Activated T-helper 1 cell treated with anti-CD3 and anti-CD28 coated beads, Interleukin-2, amount 50 U/mL, for 16 hours (primary cell): ENCODE results near the gene RAD23B.

Experiments used
- DNase-seq, 2 donors: peaks; one replicate each; pipeline ENCODE4 v3.0.0-alpha.2; 2020; ENCODE audit warnings: low read depth in 1 of 2, low spot score in 1 of 2

The RAD23B gene

DNA sequence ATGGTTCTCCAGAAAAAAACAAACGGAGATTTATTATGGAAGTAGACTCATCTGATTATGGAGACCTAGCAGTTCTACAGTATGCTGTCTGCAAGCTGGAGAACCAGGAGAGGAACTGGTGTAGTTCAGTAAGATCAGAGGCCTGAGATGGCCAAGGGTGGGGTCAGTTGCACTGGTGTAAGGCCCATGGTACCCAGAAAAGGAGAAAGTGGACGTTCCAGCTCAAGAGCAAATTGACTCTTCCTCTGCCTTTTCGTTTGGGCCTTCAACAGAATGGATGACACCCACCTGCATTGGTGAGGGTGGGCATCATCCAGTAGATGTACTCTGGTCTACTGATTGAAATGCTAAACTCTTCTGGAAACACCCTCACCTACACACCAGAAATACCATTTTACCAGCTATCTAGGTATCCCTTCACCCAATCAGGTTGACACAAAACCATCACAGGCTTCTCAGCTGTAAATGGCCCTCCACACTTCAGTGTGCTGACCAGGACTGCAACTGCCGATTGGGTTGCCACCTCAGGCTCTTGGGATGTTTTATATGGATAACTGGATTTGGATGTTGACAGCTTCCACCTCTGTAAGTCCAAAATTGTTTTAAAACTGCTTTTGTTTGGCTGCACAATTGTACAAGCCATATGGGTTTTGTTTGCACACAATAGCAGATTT, 51.2 kb downstream of the RAD23B start:
- no peak for DNase-seq

GRCh38 chr9:107335331-107335730, 52.3 kb downstream of the RAD23B start:
- DNase-seq, result no peak

DNA sequence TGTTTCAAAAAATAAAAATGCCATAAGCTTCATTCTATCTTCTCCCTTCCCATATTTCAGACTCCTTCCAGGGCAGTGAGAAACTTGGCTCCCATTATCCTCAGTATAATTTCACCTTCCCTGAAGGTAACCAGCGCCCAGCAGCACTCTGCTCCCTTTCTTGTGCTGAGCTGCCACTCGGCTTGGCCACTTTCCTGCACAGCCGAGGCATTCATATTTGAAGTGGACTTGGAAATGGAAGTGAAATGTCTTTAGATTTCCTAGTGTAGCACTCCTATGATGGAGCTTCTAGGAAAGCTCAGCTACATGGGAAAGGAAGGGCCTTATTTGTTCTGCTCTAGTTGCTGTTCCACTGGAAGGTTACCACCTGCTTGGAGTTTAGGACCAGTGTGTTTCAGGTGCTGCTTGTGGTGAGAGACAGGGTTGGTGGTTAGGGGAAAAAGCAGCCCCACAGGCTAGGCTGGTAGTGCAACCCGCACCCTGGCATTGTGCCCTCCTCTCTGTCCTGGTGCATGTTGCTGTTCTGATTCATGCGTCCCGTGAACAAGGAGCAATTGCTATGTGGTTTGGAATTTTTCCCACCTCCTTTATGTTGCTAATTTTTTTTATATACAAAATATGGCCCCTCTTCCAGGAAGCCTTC, 53.8 kb downstream of the RAD23B start:
- no peak for DNase-seq

DNA sequence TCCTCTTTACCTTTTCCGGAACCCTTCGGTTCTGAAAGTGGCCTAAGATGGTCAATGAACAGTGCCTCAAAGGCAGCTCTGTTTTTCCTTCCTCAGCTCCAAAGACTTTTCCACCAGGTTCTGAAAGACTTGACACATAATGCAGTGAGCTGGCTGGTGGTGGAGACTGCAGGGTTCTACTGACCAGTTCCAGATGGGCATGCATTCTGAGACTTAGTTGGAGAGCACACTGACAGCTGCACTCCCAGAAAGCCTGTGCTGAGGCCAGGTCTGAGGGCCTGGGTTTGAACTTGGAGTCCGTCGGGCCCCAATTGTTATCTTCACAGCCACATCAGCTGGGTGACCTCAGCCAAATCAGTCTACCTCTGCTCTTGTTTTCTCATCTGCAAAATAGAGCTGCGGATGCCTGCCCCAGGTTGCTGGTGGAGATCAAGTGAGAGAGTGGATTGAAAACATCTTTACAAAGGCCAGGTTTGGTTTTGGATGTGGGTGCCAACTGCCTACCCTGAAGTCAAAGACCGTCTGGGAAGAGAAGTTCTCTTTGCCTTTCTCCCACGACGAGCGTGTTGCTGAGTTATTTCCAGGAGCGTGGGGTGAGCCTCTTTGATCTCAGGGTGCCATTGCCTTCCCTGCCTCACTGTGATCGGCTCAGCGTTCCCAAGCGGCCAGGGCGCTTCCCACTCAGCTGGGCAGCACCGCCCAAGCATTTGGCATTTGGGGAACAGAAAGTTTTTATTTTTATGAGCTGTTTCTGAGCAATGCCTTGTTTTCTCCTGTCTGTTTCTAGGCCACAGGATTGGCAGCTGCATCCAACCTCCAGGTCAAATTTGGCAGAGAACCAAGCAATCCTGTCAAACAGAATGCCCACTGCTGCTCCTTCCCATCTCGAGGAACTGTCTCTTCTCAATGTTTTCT, 54.9 kb downstream of the RAD23B start:
- DNase-seq, result no peak

GRCh38 chr9:107338911-107339659, 56.0 kb downstream of the RAD23B start:
- no peak for DNase-seq

DNA sequence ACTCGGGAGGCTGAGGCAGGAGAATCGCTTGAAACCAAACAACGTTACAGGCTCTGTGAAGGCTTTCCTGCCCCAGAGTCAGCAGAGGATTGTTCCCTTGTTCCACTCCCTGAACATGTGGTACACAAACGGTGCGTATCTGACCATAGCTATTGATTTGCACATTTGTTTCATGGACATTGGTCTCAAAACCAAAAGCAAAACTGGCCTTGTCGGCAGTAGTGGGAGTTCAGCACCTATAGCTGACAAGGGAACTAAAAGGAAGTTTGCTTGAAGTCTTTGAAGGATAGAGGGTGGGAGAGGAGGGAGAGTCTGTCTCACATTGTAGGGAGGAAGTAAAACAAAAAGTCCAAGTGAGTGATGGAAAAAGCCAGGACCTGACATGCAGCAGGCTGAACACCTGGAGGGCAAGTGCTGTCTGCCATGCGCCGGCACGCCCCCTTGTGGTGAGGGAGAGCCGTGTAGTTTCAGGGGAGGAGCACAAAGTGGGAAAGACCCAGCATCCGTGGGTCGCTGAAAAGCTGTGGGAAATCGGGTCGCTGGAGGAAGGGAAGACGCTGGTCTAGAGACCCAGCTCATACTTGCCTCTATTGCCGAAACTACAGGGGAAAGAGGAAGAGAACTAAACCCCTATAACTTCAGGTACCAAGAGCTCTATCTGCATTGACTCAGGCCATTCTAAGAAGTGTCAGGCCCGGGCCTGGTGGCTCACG, 58.0 kb downstream of the RAD23B start:
- DNase-seq, result peak; percentile 68 to 77

DNA sequence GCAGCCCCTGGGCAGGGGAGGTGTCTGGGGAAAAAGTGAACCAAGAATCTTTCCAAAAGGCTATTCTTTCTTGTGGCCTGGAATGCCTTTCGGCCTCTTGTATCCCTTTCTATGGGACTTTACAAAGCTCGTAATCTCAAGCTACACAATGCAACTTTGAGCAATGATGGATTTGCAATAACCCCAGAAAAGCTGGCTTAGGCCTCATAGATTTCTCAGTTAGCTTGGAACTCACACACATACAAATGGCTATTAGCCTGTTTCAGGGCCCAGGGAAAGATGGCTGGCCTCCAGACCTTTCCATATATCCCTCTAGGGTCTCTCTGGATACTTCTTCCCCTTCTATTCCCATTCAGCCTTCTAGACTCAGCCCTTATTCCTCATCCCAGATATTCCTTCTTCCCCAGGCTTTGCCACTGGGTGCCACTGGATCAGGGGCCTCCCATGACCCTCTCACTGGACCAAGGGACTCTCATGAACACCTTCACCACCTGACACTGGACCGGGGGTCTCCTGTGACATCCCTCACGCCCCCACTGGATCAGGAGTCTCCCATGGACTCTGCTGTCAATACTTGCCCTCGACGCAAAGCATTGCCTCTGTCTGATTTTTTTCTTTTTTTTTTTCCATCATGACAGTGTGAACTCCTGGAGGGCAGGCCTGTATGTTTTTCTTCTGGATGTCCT, 59.5 kb downstream of the RAD23B start:
- no peak for DNase-seq

DNA sequence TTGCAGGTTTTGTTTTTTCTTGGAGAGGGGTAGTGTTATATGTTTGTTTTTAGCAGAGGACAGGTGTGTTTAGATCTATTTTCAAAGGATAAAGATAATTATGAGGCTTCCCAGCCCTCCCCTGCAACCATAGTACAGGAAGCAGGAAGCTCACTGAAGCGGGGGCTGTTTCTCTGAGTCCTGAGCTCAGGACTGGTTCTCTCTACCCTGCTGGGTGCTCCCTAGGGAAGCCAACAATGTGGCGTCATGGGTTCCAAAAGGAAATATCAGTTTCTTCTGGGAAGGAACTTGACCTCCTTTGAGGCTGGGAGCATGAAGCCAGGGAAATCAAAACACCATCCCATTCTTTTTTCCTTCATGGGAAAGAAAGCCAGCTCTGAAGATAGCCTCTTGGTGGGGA, 62.2 kb downstream of the RAD23B start:
- DNase-seq, result no peak

DNA sequence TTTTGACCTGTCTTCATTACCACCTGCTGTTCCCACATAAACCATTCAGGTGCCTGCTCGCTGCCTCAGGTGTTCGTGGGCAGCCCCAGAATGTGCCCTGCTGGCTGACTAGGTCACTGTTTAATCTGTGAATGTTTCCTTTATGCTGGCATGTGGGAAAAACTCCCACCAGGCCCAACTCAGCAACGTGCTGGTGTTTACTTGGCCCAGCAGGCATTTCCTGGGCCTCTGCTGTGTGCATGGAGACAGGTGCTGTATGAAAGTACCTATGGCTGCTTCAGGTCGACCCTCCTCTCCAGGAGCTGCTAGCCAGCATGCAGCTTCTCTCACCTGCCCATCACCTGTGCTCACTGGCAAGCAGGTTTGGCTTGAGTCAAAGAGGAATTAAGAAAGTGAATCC, 65.8 kb downstream of the RAD23B start:
- DNase-seq, result no peak

GRCh38 chr9:107350443-107350842, 67.4 kb downstream of the RAD23B start:
- DNase-seq, result no peak

DNA sequence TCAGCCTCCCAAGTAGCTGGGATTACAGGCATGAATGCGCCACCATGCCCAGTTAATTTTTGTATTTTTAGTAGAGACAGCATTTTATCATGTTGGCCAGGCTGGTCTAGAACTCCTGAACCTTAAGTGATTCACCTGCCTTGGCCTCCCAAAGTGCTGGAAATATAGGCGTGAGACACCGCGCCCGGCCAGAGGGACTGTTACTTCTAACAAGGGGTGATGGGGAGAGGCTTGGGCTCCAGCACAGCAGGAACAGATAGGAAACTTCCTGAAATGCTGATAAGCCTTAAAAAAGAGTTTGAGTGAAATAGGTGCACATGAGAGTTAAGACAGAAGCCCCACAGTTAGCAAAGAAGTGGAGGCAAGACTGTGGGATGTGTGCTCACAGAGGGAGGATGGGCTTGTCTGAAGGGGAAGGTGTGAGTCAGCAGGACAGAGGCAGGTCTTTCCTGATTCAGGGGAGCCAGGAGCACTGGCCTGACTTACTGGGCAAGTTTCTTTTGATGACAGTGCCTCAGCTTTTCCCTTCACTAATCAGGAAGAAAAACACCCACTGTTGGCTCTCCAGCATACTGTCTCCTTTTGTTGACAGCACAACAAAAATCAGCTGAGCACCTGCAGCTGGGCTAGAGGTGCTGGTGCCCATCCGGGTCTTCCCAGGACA, 68.4 kb downstream of the RAD23B start:
- DNase-seq, result no peak

DNA sequence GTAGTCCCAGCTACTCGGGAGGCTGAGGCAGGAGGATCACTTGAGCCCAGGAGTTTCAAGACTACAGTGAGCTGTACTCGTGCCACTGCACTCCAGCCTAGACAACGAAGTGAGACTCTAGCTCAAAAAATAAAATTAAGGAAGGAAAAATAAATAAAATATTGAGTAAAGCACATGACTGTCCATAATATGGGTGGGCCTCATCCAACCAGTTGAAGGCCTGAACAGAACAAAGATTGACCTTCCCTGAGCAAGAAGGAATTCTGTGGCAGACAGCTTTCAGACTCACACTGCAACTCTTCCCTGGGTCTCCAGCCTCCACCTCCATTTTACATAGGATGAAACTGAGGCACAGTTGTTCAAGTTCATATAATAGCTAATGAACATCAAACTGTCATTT, 72.3 kb downstream of the RAD23B start:
- DNase-seq, result no peak

- no peak for DNase-seq
Measured at GRCh38 chr9:107358986-107359385, 75.9 kb downstream of the RAD23B start.

- no peak for DNase-seq
Measured at GRCh38 chr9:107360098-107360497, 77.0 kb downstream of the RAD23B start.

DNA sequence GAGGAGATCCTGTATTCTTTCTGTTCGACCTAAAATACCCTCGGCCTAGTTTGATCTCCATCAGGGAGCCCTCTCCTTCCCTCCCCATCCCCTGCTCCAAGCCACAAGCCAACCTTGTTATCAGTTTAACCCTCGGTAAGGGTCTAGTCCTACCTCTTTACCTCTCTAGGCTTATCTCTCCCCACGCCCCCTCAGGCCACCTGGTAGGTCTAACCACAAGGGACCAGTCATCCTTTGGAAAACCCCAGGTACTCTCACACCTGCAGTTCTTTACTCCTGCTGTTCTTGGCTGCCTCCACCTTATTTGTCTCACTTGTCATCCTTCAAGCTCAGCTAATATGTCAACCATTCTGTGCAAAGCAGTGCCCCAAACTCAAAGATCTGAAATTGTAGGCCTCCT, 78.7 kb downstream of the RAD23B start:
- no peak for DNase-seq

- DNase-seq, result no peak
Measured at GRCh38 chr9:107363516-107364152, 80.6 kb downstream of the RAD23B start.

GRCh38 chr9:107367727-107368502, 84.8 kb downstream of the RAD23B start:
- DNase-seq, result no peak

- no peak for DNase-seq
Measured at GRCh38 chr9:107368696-107369095, 85.6 kb downstream of the RAD23B start.
